Measurements from ENCODE around the gene B3GNT3. TPM values are rescaled to one million over a fixed set of nuclear protein-coding genes. Genes with fewer than 3 reads are reported as not detected.
A peak's percentile ranks its signal among the peaks of the same experiment; 100 is the strongest.

The B3GNT3 gene
- total and polyA plus RNA-seq, 9 of the 15 experiments (the other 6 are each of a cell fraction or from before 2014, with no cell fraction given) = 0.06 to 0.11 (median 0.07) TPM; not detected in 6

GRCh38 chr19:17758515-17758914 is 36.4 kb upstream of the B3GNT3 start (continued):
- TF ChIP-seq ATF3 (IDR thresholded peaks at IDR 0.05) (peak; percentile 36), ATF3 (CRISPR knock-in tag; conservative IDR thresholded peaks at IDR 0.05) (no peak), ZNF551 (CRISPR knock-in tag; IDR thresholded peaks at IDR 0.05) (no peak), KDM1A (IDR thresholded peaks at IDR 0.05) (peak; percentile 48 to 70; a peak in 3 of 4 replicates), TGIF2 (CRISPR knock-in tag; IDR thresholded peaks at IDR 0.05) (no peak), NR3C1 (CRISPR knock-in tag; IDR thresholded peaks at IDR 0.05) (no peak)

- Histone ChIP-seq H4K20me1 (replicated peaks; ENCODE audit: control insufficient read depth, insufficient read depth, low read length) (0 out of 2 replicates have a peak, but pooled peaks cover 3% of the 10 kb centered on the region), H2AFZ (ENCODE audit: low read depth, low read length) (no peak overlapping the region), H3K9me1 (ENCODE audit: control insufficient read depth, insufficient read depth, low read length) (no peaks in the 10 kb centered on the region), H3K27ac (ENCODE audit: extremely low read depth, low read depth, low read length) (no peak overlapping the region), H3K36me3 (ENCODE audit: control insufficient read depth, insufficient read depth, low read length) (peaks cover 65% of the 10 kb centered on the region; the same call in 2 of the 3 replicates), H3K4me3 (no peak overlapping the region), H3K27me3 (ENCODE audit: control insufficient read depth in 2 of 2, insufficient read depth in 2 of 2, low read length in 2 of 2) (no peaks in the 10 kb centered on the region), H3K4me1 (replicated peaks in 1 of 2; ENCODE audit: control insufficient read depth in 2 of 2, insufficient read depth in 2 of 2, low read length in 2 of 2) (peaks cover 0 to 3% of the 10 kb centered on the region in 2 experiments; a peak in 3 of 5 replicates), H3K79me2 (ENCODE audit: control insufficient read depth, insufficient read depth, low read length) (no peaks in the 10 kb centered on the region), H3K9me3 (replicated peaks; ENCODE audit: control insufficient read depth, insufficient read depth, low read depth, low read length) (no peaks in the 10 kb centered on the region), H3K4me2 (ENCODE audit: insufficient read depth, low read length) (no peak overlapping the region), H3K9ac (ENCODE audit: insufficient read depth in 1 of 2, low read depth in 2 of 2, low read length in 2 of 2) (no peak overlapping the region)
- ATAC-seq (no peak), DNase-seq (ENCODE audit: extremely low read depth in 1 of 4, low spot score in 3 of 4) (no peak), FAIRE-seq (no peak)
- POLR2A ChIA-PET = interaction anchor here (2.0 kb wide), 1 partner anchor 10 kb away, joined by 6 read pairs; the partner anchor contains the start of gene FCHO1
- BruUV-seq (replicated peaks) = no TSS peak
- 61% methylated on average over 4 of the region's 4 CpGs for WGBS (ENCODE audit: insufficient coverage, low coverage, missing lambda C conversion rate)
- CTCF ChIA-PET (ENCODE audit: low intra/inter-chr PET ratio) = no interaction called here
- TF ChIP-seq RBM25 (IDR thresholded peaks at IDR 0.05; ENCODE audit: low read depth, low read length, severe bottlenecking) (peak; percentile 21), ZNF77 (CRISPR knock-in tag; IDR thresholded peaks at IDR 0.05) (no peak), ZNF740 (CRISPR knock-in tag; IDR thresholded peaks at IDR 0.05) (no peak), ZNF740 (tag; IDR thresholded peaks at IDR 0.05) (no peak)
- intact Hi-C loops (cut with micrococcal nuclease) = no loop called here
- in situ Hi-C loops (cut with MboI) = no loop called here
These were observed 33.8 kb upstream of the B3GNT3 start for GRCh38 chr19:17761148-17761547.

All from K562 (cell line).